HepG2 (cell line): ENCODE measurements around the gene TCAP. TPM values are rescaled to one million over a fixed set of nuclear protein-coding genes. Genes with fewer than 3 reads are reported as not detected.

Experiments used
- CAMTA2 ChIP-seq: sonication (generic); formaldehyde crosslinking; IDR thresholded peaks from 2 replicates; pipeline ENCODE4 v1.4.0; 2020; ENCODE audit warnings: mild to moderate bottlenecking, missing genetic modification reagents, borderline replicate concordance
- DPF2 ChIP-seq: sonication (generic); formaldehyde crosslinking; IDR thresholded peaks from 2 replicates; pipeline ENCODE4 v1.4.0; 2020; ENCODE audit warnings: mild to moderate bottlenecking, low read depth, missing genetic modification reagents, borderline replicate concordance
- EP300 ChIP-seq, 3 experiments: sonication (generic) in 1 of 3; formaldehyde crosslinking in 1 of 3; IDR thresholded peaks; 2 replicates each; pipeline versions ENCODE4 v1.5.1 to v1.6.1; 2011 to 2020; ENCODE audit warnings: low read depth in 2 of 3, low read length in 2 of 3, borderline replicate concordance in 1 of 3, improper control_type of control experiment in 1 of 3, mild to moderate bottlenecking in 1 of 3, missing genetic modification reagents in 1 of 3, moderate library complexity in 1 of 3
- ESRRA ChIP-seq: sonication (generic); formaldehyde crosslinking; IDR thresholded peaks from 2 replicates; pipeline ENCODE4 v1.5.1; 2020; ENCODE audit warnings: mild to moderate bottlenecking, low read depth, missing genetic modification reagents
- FOXP4 ChIP-seq: sonication (generic); formaldehyde crosslinking; IDR thresholded peaks from 2 replicates; pipeline ENCODE4 v1.4.0; 2020; ENCODE audit warnings: missing genetic modification reagents
- IKZF4 ChIP-seq: sonication (generic); formaldehyde crosslinking; IDR thresholded peaks from 2 replicates; pipeline ENCODE4 v1.5.1; 2020; ENCODE audit warnings: borderline replicate concordance, mild to moderate bottlenecking, low read depth, missing genetic modification reagents; ENCODE audit errors: not compliant biosample characterization
- KDM1A ChIP-seq: IDR thresholded peaks from 2 replicates; pipeline ENCODE4 v1.6.1; 2016; ENCODE audit warnings: missing compliant biosample characterization
- LCORL ChIP-seq, 2 experiments: fragments of 450-650 bp in 1 of 2; sonication (generic) in 1 of 2; formaldehyde crosslinking in 1 of 2; IDR thresholded peaks; 2 replicates each; pipeline versions ENCODE4 v1.5.0 to v1.6.1; 2017 to 2020; ENCODE audit warnings: antibody characterized with exemption in 1 of 2, missing genetic modification reagents in 1 of 2
- PBX3 ChIP-seq: sonication (generic); formaldehyde crosslinking; IDR thresholded peaks from 2 replicates; pipeline ENCODE4 v1.8.1; 2023; ENCODE audit warnings: missing genetic modification reagents, inconsistent platforms, borderline replicate concordance
- PRDM15 ChIP-seq: sonication (generic); formaldehyde crosslinking; IDR thresholded peaks from 2 replicates; pipeline ENCODE4 v1.4.0; 2020; ENCODE audit warnings: missing genetic modification reagents
- RBM22 ChIP-seq: fragments of 200-400 bp; formaldehyde crosslinking; optimal IDR thresholded peaks from 2 replicates; pipeline ENCODE3; 2017; ENCODE audit warnings: mild to moderate bottlenecking, low read length, moderate library complexity
- ZBTB7B ChIP-seq: sonication (generic); formaldehyde crosslinking; IDR thresholded peaks from 2 replicates; pipeline ENCODE4 v1.4.0; 2020; ENCODE audit warnings: missing genetic modification reagents
- ZNF24 ChIP-seq: fragments of 450-650 bp; IDR thresholded peaks from 2 replicates; pipeline ENCODE4 v1.6.1; 2017; ENCODE audit warnings: antibody characterized with exemption, mild to moderate bottlenecking
- ZNF441 ChIP-seq: sonication (generic); formaldehyde crosslinking; IDR thresholded peaks from 2 replicates; pipeline ENCODE4 v1.7.0; 2021; ENCODE audit warnings: missing genetic modification reagents, borderline replicate concordance
- ZNF574 ChIP-seq: sonication (generic); formaldehyde crosslinking; IDR thresholded peaks from 2 replicates; pipeline ENCODE4 v1.4.0; 2020; ENCODE audit warnings: missing genetic modification reagents
- ZNF740 ChIP-seq: sonication (generic); formaldehyde crosslinking; IDR thresholded peaks from 2 replicates; pipeline ENCODE4 v1.4.0; 2020; ENCODE audit warnings: missing genetic modification reagents
- ZNF768 ChIP-seq: sonication (generic); formaldehyde crosslinking; IDR thresholded peaks from 2 replicates; pipeline ENCODE4 v1.4.0; 2020; ENCODE audit warnings: missing genetic modification reagents
- polyA plus RNA-seq, 8 experiments: library from polyadenylated mRNA; depleted of rRNA in 3 of 8; stranded (reverse) in 7 of 8; unstranded in 1 of 8; fragments of >200 nt; fragmentation: Illumina TruSeq in 4 of 8; extraction: Trizol in 4 of 8; gene quantifications; 2 replicates each; pipeline versions ENCODE4 v1.2.1 to v1.2.3, GENCODE V29; 2011 to 2016; ENCODE audit warnings: low read depth in 4 of 8, missing spikeins in 1 of 8, mixed read lengths in 1 of 8; ENCODE audit not compliant: insufficient read depth in 1 of 8
- total RNA-seq, 5 experiments: library from RNA; depleted of rRNA; stranded (reverse); fragments of >200 nt; fragmentation: Illumina TruSeq; extraction: Trizol; gene quantifications; 2 replicates each; pipeline ENCODE4 v1.2.3, GENCODE V29; 2016; ENCODE audit warnings: low read depth in 1 of 5

TCAP gene
- total and polyA plus RNA-seq, 2 of the 13 experiments (the other 11 are each of a cell fraction or from before 2014, with no cell fraction given), result 0.24 to 0.65 TPM

- TF ChIP-seq PRDM15 (CRISPR knock-in tag) (no peak), RBM22 (peak; percentile 61), ZNF768 (peak; percentile 47; the same call in 1 of the 2 replicates), PBX3 (CRISPR knock-in tag) (no peak), DPF2 (CRISPR knock-in tag) (0 out of 2 replicates have a peak, but pooled peaks have one; percentile 33), KDM1A (CRISPR knock-in tag) (peak; percentile 86), FOXP4 (peak; percentile 49; the same call in 1 of the 2 replicates), CAMTA2 (CRISPR knock-in tag) (no peak), ZNF574 (CRISPR knock-in tag) (peak; percentile 54), ZNF740 (peak; percentile 74; the same call in 1 of the 2 replicates), LCORL (IDR thresholded peaks at IDR 0.05) (no peak), LCORL (CRISPR knock-in tag; IDR thresholded peaks at IDR 0.05) (peak; percentile 81; the same call in 1 of the 2 replicates), ESRRA (CRISPR knock-in tag) (0 out of 2 replicates have a peak, but pooled peaks have one; percentile 65), IKZF4 (CRISPR knock-in tag) (no peak), ZNF24 (peak; percentile 93), ZBTB7B (CRISPR knock-in tag) (peak; percentile 54; the same call in 1 of the 2 replicates), EP300 (IDR thresholded peaks at IDR 0.05; ENCODE audit: low read depth in 2 of 2, low read length in 2 of 2) (peak in 1 of 2 experiments; percentile 53; a peak in 1 of 4 replicates), EP300 (CRISPR knock-in tag; IDR thresholded peaks at IDR 0.05; ENCODE audit: borderline replicate concordance) (no peak; the same call in 1 of the 2 replicates), ZNF441 (CRISPR knock-in tag) (no peak)
These were observed 11.4 kb upstream of the TCAP start (continued) for GRCh38 chr17:39653662-39654331.
